ENCODE measurements around the gene ENPP5.

Gene ENPP5

DNA sequence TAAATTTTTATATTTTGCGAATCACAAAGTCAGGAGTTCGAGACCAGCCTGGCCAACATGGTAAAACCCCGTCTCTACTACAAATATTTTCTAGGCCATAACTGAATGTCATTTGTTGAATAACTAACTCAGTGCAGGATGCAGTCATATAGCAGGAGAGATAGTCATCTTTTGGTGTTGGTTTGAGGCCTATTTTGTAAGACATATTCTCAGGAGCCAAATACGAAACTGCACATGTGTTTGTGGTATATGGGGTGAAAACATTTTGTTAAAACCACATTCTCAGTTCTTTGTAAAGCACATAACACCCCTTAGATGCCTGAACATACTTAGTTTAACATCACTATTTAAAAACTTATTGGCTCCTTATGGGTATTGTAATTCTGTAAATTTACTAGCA lies 4.7 kb upstream of the ENPP5 start:
- Histone ChIP-seq H3K36me3 (ENCODE audit: insufficient read depth, low read length) (no peaks in the 10 kb centered on the region), H3K9me2 (ENCODE audit: low read depth, low read length) (no peaks in the 10 kb centered on the region), H3K4me1 (ENCODE audit: insufficient read depth, low read length, severe bottlenecking) (peaks cover 17% of the 10 kb centered on the region), H3K4me2 (ENCODE audit: low read length) (no peak overlapping the region), H3K79me2 (ENCODE audit: insufficient read depth, low read length) (no peaks in the 10 kb centered on the region), H3K4me3 (ENCODE audit: low read depth, low read length, poor library complexity, severe bottlenecking) (no peak overlapping the region), H3K27me3 (ENCODE audit: insufficient read depth, low read length) (no peaks in the 10 kb centered on the region), H2AFZ (ENCODE audit: low read length) (no peak overlapping the region), H4K20me1 (ENCODE audit: insufficient read depth, low read length) (no peaks in the 10 kb centered on the region), H3F3A (ENCODE audit: insufficient read depth, low read length) (no peaks in the 10 kb centered on the region), H3K27ac (ENCODE audit: low read depth, low read length, poor library complexity, severe bottlenecking) (no peak overlapping the region), H3K9ac (ENCODE audit: low read length) (no peak overlapping the region), H3K9me3 (ENCODE audit: low read length) (no peaks in the 10 kb centered on the region)
- TF ChIP-seq EZH2 (IDR thresholded peaks at IDR 0.05; ENCODE audit: borderline replicate concordance, low read length), result no peak
- TF ChIP-seq, protein P1, sequence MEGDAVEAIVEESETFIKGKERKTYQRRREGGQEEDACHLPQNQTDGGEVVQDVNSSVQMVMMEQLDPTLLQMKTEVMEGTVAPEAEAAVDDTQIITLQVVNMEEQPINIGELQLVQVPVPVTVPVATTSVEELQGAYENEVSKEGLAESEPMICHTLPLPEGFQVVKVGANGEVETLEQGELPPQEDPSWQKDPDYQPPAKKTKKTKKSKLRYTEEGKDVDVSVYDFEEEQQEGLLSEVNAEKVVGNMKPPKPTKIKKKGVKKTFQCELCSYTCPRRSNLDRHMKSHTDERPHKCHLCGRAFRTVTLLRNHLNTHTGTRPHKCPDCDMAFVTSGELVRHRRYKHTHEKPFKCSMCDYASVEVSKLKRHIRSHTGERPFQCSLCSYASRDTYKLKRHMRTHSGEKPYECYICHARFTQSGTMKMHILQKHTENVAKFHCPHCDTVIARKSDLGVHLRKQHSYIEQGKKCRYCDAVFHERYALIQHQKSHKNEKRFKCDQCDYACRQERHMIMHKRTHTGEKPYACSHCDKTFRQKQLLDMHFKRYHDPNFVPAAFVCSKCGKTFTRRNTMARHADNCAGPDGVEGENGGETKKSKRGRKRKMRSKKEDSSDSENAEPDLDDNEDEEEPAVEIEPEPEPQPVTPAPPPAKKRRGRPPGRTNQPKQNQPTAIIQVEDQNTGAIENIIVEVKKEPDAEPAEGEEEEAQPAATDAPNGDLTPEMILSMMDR (IDR thresholded peaks at IDR 0.05; ENCODE audit: low read length), result no peak

DNA sequence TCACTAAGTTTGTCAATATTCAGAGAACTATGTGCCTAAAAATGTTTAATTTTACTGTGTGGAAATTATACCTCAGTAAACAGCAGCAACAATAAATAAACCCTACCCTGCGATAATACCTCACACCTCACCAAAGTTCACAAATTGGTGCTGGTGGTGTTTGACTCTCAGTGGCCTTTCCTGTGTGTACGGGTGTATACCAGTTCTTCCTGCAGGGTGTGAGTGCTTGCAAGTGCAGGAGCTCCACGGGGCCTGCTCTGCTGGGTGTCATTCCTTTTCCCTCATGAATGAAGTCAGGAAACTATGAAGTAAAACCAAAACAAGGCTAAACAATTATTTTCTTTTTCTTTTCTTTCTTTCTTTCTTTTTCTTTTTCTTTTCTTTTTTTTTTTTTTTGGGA lies 4.1 kb upstream of the ENPP5 start:
- Histone ChIP-seq H3K4me2 (ENCODE audit: low read length) (no peak overlapping the region), H3K4me3 (ENCODE audit: low read depth, low read length, poor library complexity, severe bottlenecking) (no peak overlapping the region), H4K20me1 (ENCODE audit: insufficient read depth, low read length) (no peaks in the 10 kb centered on the region), H3K4me1 (ENCODE audit: insufficient read depth, low read length, severe bottlenecking) (peaks cover 21% of the 10 kb centered on the region), H3K36me3 (ENCODE audit: insufficient read depth, low read length) (no peaks in the 10 kb centered on the region), H3K27me3 (ENCODE audit: insufficient read depth, low read length) (no peaks in the 10 kb centered on the region), H3K9ac (ENCODE audit: low read length) (no peak overlapping the region), H3K27ac (ENCODE audit: low read depth, low read length, poor library complexity, severe bottlenecking) (no peak overlapping the region), H3K79me2 (ENCODE audit: insufficient read depth, low read length) (no peaks in the 10 kb centered on the region), H3K9me2 (ENCODE audit: low read depth, low read length) (no peaks in the 10 kb centered on the region), H3F3A (ENCODE audit: insufficient read depth, low read length) (no peaks in the 10 kb centered on the region), H3K9me3 (ENCODE audit: low read length) (no peaks in the 10 kb centered on the region), H2AFZ (ENCODE audit: low read length) (no peak overlapping the region)
- TF ChIP-seq EZH2 (IDR thresholded peaks at IDR 0.05; ENCODE audit: borderline replicate concordance, low read length), result no peak
- TF ChIP-seq, protein P1 (IDR thresholded peaks at IDR 0.05; ENCODE audit: low read length), result no peak

DNA sequence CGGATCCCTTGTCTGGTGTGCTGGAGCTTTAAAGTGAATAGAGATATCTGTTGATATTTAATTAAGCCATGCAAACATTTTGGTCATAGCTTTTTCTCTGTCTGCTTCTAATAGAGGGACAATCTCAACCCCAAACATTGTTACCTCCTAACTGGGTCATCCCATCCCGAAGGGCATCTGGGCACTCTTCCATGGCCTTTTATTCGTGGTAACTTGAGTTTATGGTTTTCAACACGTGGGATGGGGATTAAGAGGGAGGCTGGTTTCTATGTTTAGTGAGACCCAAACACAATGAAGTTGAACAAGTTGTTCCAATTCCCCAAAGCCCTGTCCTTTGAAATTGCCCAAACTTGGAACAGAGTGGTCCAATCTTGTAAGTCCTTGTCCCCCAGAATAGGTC lies 1.4 kb upstream of the ENPP5 start:
- Histone ChIP-seq H3K9ac (ENCODE audit: low read length) (no peak overlapping the region), H3K4me3 (ENCODE audit: low read depth, low read length, poor library complexity, severe bottlenecking) (no peak overlapping the region), H3K4me1 (ENCODE audit: insufficient read depth, low read length, severe bottlenecking) (peaks cover 30% of the 10 kb centered on the region), H3K4me2 (ENCODE audit: low read length) (no peak overlapping the region), H2AFZ (ENCODE audit: low read length) (no peak overlapping the region), H3K9me3 (ENCODE audit: low read length) (no peaks in the 10 kb centered on the region), H3F3A (ENCODE audit: insufficient read depth, low read length) (no peaks in the 10 kb centered on the region), H3K79me2 (ENCODE audit: insufficient read depth, low read length) (no peaks in the 10 kb centered on the region), H3K27ac (ENCODE audit: low read depth, low read length, poor library complexity, severe bottlenecking) (no peak overlapping the region), H3K36me3 (ENCODE audit: insufficient read depth, low read length) (peaks cover 8% of the 10 kb centered on the region; the same call in 1 of the 2 replicates), H3K27me3 (ENCODE audit: insufficient read depth, low read length) (no peaks in the 10 kb centered on the region), H4K20me1 (ENCODE audit: insufficient read depth, low read length) (no peaks in the 10 kb centered on the region), H3K9me2 (ENCODE audit: low read depth, low read length) (no peaks in the 10 kb centered on the region)
- TF ChIP-seq, protein P1 (IDR thresholded peaks at IDR 0.05; ENCODE audit: low read length), result no peak
- TF ChIP-seq EZH2 (IDR thresholded peaks at IDR 0.05; ENCODE audit: borderline replicate concordance, low read length), result no peak

All from OCI-LY1 (cell line).